Spleen (tissue), 11 donors: Measurements from ENCODE around the gene DPM1. TPM values are rescaled to one million over a fixed set of nuclear protein-coding genes. Genes with fewer than 3 reads are reported as not detected.
A peak's percentile ranks its signal among the peaks of the same experiment; 100 is the strongest.

Experiments used
- DNase-seq: peaks from one replicate; pipeline ENCODE4 v3.0.0-alpha.2; 2020
- H3K27ac ChIP-seq, 8 donors: fragments of 200-600 bp; sonication (generic) in 7 of 8; 1 replicate in 4 of 8; 2 replicates in 4 of 8; pipeline versions ENCODE4 v1.5.0 to v1.8.0; 2016 to 2021; ENCODE audit warnings: inconsistent platforms in 4 of 8, mild to moderate bottlenecking in 4 of 8, moderate library complexity in 1 of 8
- H3K27me3 ChIP-seq, 7 donors: fragments of 200-600 bp; sonication (generic) in 6 of 7; replicated peaks in 1 of 7; 1 replicate in 4 of 7; 2 replicates in 3 of 7; pipeline versions ENCODE4 v1.5.0 to v1.8.0; 2016 to 2021; ENCODE audit warnings: inconsistent platforms in 3 of 7, mild to moderate bottlenecking in 1 of 7
- H3K36me3 ChIP-seq, 6 donors: fragments of 200-600 bp; sonication (generic) in 5 of 6; 1 replicate in 4 of 6; 2 replicates in 2 of 6; pipeline versions ENCODE4 v1.5.0 to v1.8.0; 2016 to 2021; ENCODE audit warnings: inconsistent platforms in 2 of 6
- H3K4me1 ChIP-seq, 6 donors: fragments of 200-600 bp; sonication (generic) in 5 of 6; 1 replicate in 3 of 6; 2 replicates in 3 of 6; pipeline versions ENCODE4 v1.5.0 to v1.8.0; 2016 to 2021; ENCODE audit warnings: inconsistent platforms in 3 of 6
- H3K4me3 ChIP-seq, 8 donors: fragments of 200-600 bp; sonication (generic) in 7 of 8; 1 replicate in 4 of 8; 2 replicates in 4 of 8; pipeline versions ENCODE4 v1.5.0 to v1.8.0; 2016 to 2021; ENCODE audit warnings: inconsistent platforms in 4 of 8, mild to moderate bottlenecking in 4 of 8, moderate library complexity in 2 of 8
- H3K9me3 ChIP-seq, 8 donors: fragments of 200-600 bp; sonication (generic) in 7 of 8; 1 replicate in 4 of 8; 2 replicates in 4 of 8; pipeline versions ENCODE4 v1.5.0 to v1.8.0; 2016 to 2021; ENCODE audit warnings: inconsistent platforms in 4 of 8
- CTCF ChIP-seq, 11 experiments: fragments of 200-600 bp in 7 of 11; fragments of 450-650 bp in 4 of 11; sonication (generic) in 4 of 11; IDR thresholded peaks in 8 of 11; conservative IDR thresholded peaks in 3 of 11; 1 replicate in 7 of 11; 2 replicates in 4 of 11; pipeline versions ENCODE4 v1.4.0 to v1.8.0; 2016 to 2021; ENCODE audit warnings: antibody characterized with exemption in 11 of 11, inconsistent platforms in 4 of 11, mild to moderate bottlenecking in 1 of 11
- POLR2A ChIP-seq, 3 donors: fragments of 450-650 bp; IDR thresholded peaks; one replicate each; pipeline ENCODE4 v1.5.1; 2017; ENCODE audit warnings: antibody characterized with exemption in 3 of 3, mild to moderate bottlenecking in 1 of 3
- POLR2AphosphoS5 ChIP-seq, 3 donors: sonication (generic); formaldehyde crosslinking; IDR thresholded peaks; one replicate each; pipeline ENCODE4 v1.5.1; 2017; ENCODE audit warnings: antibody characterized with exemption in 3 of 3
- WGBS, 5 donors: extraction: QIAGEN DNeasy Blood & Tissue Kit in 3 of 5; methylation state at CpG; one replicate each; pipeline versions ENCODE4 v1.1.5 to v1.1.7; 2013 to 2018; 5-methylcytosine and 5-hydroxymethylcytosine counted together
- intact Hi-C: fragments of 100-400 bp; cut with DNase I; formaldehyde crosslinking; loops from one replicate; pipeline ENCODE4 v1.15.0; 2023; ENCODE audit warnings: low total_unique reads
- polyA plus RNA-seq, 3 donors: library from polyadenylated mRNA; stranded (reverse); fragments of 200-250 nt; gene quantifications; one replicate each; pipeline ENCODE4 v1.2.1, GENCODE V29; 2013
- total RNA-seq, 7 donors: library from RNA; depleted of rRNA in 3 of 7; stranded (reverse); fragments of >200 nt in 3 of 7; fragmentation: NEBNext Ultra II Directional in 4 of 7; extraction: Animal tissue kit (Norgen Biotek cat#: 25700) in 4 of 7; gene quantifications; one replicate each; pipeline versions ENCODE4 v1.1.0 to v1.2.1, GENCODE V29; 2016 to 2021
- donor health status: healthy with polysubstance abuse.
- donor health status: DM: no; HTN: no; CAD: no; lungs with moderate emphysema.
- donor health status: DM: no; HTN: no; CAD: no.
- donor health status: Bipolar disorder and iron deficiency.
- donor health status: healthy.
- donor health status: DM: no; HTN: no; CAD: no.
- donor health status: DM: yes; HTN: yes; CAD: no.

The DPM1 gene
- total and polyA plus RNA-seq, 10 donors = 28.1 to 65.0 (median 43.8) TPM

- Histone ChIP-seq H3K9me3 (no peaks in the 10 kb centered on the region), H3K4me1 (peaks cover 5 to 67% (median 29%) of the 10 kb centered on the region in 6 donors), H3K36me3 (peaks cover 0 to 64% (median 23%) of the 10 kb centered on the region in 6 donors), H3K27me3 (no peaks in the 10 kb centered on the region), H3K27ac (peak overlapping the region in 1 of 8 donors; percentile 16), H3K4me3 (no peak overlapping the region)
- no peak for DNase-seq
- intact Hi-C loops = no loop called here
- TF ChIP-seq POLR2A (IDR thresholded peaks at IDR 0.05) = no peak
- no peak for TF ChIP-seq CTCF (IDR thresholded peaks at IDR 0.05 in 8 of 11, conservative IDR thresholded peaks at IDR 0.05 in 3 of 11)
- peak in 1 of 3 donors; percentile 13 for TF ChIP-seq POLR2AphosphoS5 (IDR thresholded peaks at IDR 0.05)
- WGBS, 5 donors = 77 to 95% (median 79%) methylated on average over 6 of the region's 6 CpGs
Observed at GRCh38 chr20:50904067-50904570, 54.2 kb downstream of the DPM1 start.

- no peak for DNase-seq
- H3K36me3 ChIP-seq = peaks cover 0 to 69% (median 29%) of the 10 kb centered on the region in 6 donors
- H3K4me1 ChIP-seq = peaks cover 5 to 61% (median 29%) of the 10 kb centered on the region in 6 donors
- WGBS, 5 donors = 79 to 92% (median 85%) methylated on average over 8 of the region's 8 CpGs
- H3K27me3 ChIP-seq = no peaks in the 10 kb centered on the region
- H3K4me3 ChIP-seq = no peak overlapping the region
- peak overlapping the region in 1 of 8 donors; percentile 39 for H3K27ac ChIP-seq
- TF ChIP-seq POLR2A (IDR thresholded peaks at IDR 0.05) (no peak), POLR2AphosphoS5 (IDR thresholded peaks at IDR 0.05) (no peak), CTCF (IDR thresholded peaks at IDR 0.05 in 8 of 11, conservative IDR thresholded peaks at IDR 0.05 in 3 of 11) (no peak)
- intact Hi-C loops = no loop called here
- H3K9me3 ChIP-seq = no peaks in the 10 kb centered on the region
Observed at GRCh38 chr20:50903353-50904051, 54.8 kb downstream of the DPM1 start.

GRCh38 chr20:50901301-50901700 is 57.0 kb downstream of the DPM1 start:
- Histone ChIP-seq H3K4me3 (no peak overlapping the region), H3K27ac (no peak overlapping the region), H3K27me3 (no peaks in the 10 kb centered on the region), H3K4me1 (peaks cover 5 to 41% (median 25%) of the 10 kb centered on the region in 6 donors), H3K9me3 (no peaks in the 10 kb centered on the region), H3K36me3 (peaks cover 0 to 84% (median 49%) of the 10 kb centered on the region in 6 donors)
- TF ChIP-seq POLR2AphosphoS5 (IDR thresholded peaks at IDR 0.05) (no peak), POLR2A (IDR thresholded peaks at IDR 0.05) (no peak), CTCF (IDR thresholded peaks at IDR 0.05 in 8 of 11, conservative IDR thresholded peaks at IDR 0.05 in 3 of 11) (no peak)
- intact Hi-C loops = no loop called here
- 88 to 100% (median 94%) methylated on average over 1 of the region's 1 CpG for WGBS, 5 donors
- DNase-seq = no peak

- Histone ChIP-seq H3K36me3 (peaks cover 0 to 91% (median 54%) of the 10 kb centered on the region in 6 donors), H3K27ac (no peak overlapping the region), H3K4me3 (no peak overlapping the region), H3K4me1 (peaks cover 5 to 31% (median 20%) of the 10 kb centered on the region in 6 donors), H3K27me3 (no peaks in the 10 kb centered on the region), H3K9me3 (no peaks in the 10 kb centered on the region)
- DNase-seq = no peak
- intact Hi-C loops = no loop called here
- TF ChIP-seq POLR2AphosphoS5 (IDR thresholded peaks at IDR 0.05) (no peak), CTCF (IDR thresholded peaks at IDR 0.05 in 8 of 11, conservative IDR thresholded peaks at IDR 0.05 in 3 of 11) (no peak), POLR2A (IDR thresholded peaks at IDR 0.05) (no peak)
- 95 to 99% (median 97%) methylated on average over 7 of the region's 7 CpGs for WGBS, 5 donors
Observed at GRCh38 chr20:50900261-50900660, 58.1 kb downstream of the DPM1 start.
